Right lobe of liver (tissue), 6 donors: ENCODE results near the gene IL15RA. TPM values are rescaled to one million over a fixed set of nuclear protein-coding genes. Genes with fewer than 3 reads are reported as not detected.
"Not testable (repeated sequence)": the region's sequence is repeated elsewhere in the genome, so short reads cannot be mapped to it uniquely, and the experiment has no call there.

Experiments
- ATAC-seq, 4 donors: fragments of 200-7000 bp; cut with Tn5 transposase; one replicate each; pipeline ENCODE4 v1.9.1; 2020; ENCODE audit warnings: mild to moderate bottlenecking in 4 of 4, moderate library complexity in 4 of 4
- DNase-seq, 3 donors: peaks; one replicate each; pipeline ENCODE4 v3.0.0-alpha.2; 2020
- H3K27ac ChIP-seq, 3 donors: fragments of 200-600 bp; one replicate each; pipeline ENCODE4 v1.8.0; 2022
- H3K27me3 ChIP-seq, 2 donors: fragments of 200-600 bp; one replicate each; pipeline ENCODE4 v1.8.0; 2022
- H3K36me3 ChIP-seq, 4 donors: fragments of 200-600 bp; sonication (generic) in 1 of 4; one replicate each; pipeline versions ENCODE4 v1.5.1 to v1.8.0; 2017 to 2022; ENCODE audit warnings: control low read depth in 1 of 4
- H3K4me1 ChIP-seq, 4 donors: fragments of 200-600 bp; sonication (generic) in 1 of 4; one replicate each; pipeline versions ENCODE4 v1.5.1 to v1.8.0; 2017 to 2022; ENCODE audit warnings: control low read depth in 1 of 4
- H3K4me3 ChIP-seq, 3 donors: fragments of 200-600 bp; one replicate each; pipeline ENCODE4 v1.8.0; 2022
- H3K9me3 ChIP-seq, 4 donors: fragments of 200-600 bp; sonication (generic) in 1 of 4; one replicate each; pipeline versions ENCODE4 v1.5.1 to v1.8.0; 2017 to 2022; ENCODE audit warnings: control low read depth in 1 of 4
- POLR2A ChIP-seq: fragments of 450-650 bp; IDR thresholded peaks from one replicate; pipeline ENCODE4 v1.6.1; 2017; ENCODE audit warnings: antibody characterized with exemption, mild to moderate bottlenecking
- WGBS: methylation state at CpG from one replicate; pipeline ENCODE4 v1.1.6; 2018; ENCODE audit warnings: low coverage, low lambda C conversion rate; ENCODE audit not compliant: insufficient coverage; ENCODE audit errors: missing lambda C conversion rate; 5-methylcytosine and 5-hydroxymethylcytosine counted together
- intact Hi-C, 2 donors: fragments of 100-400 bp; cut with DNase I; formaldehyde crosslinking; loops; one replicate each; pipeline versions ENCODE4 v1.11.2 to v1.14.1; 2022
- total RNA-seq, 6 experiments: library from RNA; depleted of rRNA in 2 of 6; stranded (reverse); fragments of >200 nt in 2 of 6; fragmentation: NEBNext Ultra II Directional in 3 of 6; extraction: Animal tissue kit (Norgen Biotek cat#: 25700) in 3 of 6; gene quantifications; one replicate each; pipeline versions ENCODE4 v1.1.0 to v1.2.4, GENCODE V29; 2016 to 2023
- TF ChIP-seq, protein P1 (sequence below), 4 donors: fragments of 200-600 bp in 3 of 4; fragments of 450-650 bp in 1 of 4; IDR thresholded peaks; one replicate each; pipeline versions ENCODE4 v1.5.1 to v1.8.0; 2016 to 2022; ENCODE audit warnings: antibody characterized with exemption in 4 of 4, mild to moderate bottlenecking in 2 of 4
- donor health status: DM: no; HTN: yes; CAD: no.
- donor health status: DM: no; HTN: no; CAD: no.
- donor health status: DM: no; HTN: no; CAD: no.
- donor health status: DM: no; HTN: yes; CAD: no.
- donor health status: DM: no; HTN: yes; CAD: no.

Gene IL15RA
- total RNA-seq, 6 experiments from 2014 or later: 6.2 to 42.7 (median 13.3) TPM

DNA sequence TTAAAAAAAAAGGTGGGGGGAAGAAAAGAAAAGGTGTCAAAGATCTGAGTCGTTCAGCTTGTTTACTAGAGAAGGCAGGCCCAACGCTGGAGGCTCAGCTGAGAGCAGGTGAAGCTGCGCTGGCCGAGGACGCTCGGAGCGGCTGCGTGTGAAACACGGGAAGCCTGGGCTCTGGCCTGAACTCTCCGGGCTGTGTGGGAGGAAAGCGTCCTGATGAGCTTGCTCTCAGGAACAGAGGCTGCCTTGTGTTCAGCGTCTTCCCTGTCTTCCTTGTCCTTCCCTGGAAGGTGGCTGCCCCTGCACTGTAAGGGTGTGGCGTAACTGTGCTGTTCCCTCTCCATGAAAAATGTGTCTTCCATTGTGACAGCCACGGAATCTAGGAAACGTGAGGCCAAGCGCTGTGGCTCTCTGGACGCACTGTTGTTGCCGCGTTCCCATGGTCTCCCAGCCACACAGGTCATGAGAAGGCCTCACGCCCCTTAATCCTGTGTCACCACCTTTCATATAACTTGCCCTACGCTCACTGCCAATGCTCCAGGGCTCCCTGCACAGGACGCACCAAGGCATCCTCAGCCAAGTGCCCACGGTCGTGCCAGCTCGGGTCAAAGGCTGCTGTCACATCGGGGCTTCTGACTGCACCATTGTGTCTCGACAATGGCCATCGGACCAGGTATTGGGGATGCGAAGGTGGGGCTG is 15.8 kb downstream of the IL15RA start:
- Histone ChIP-seq H3K27ac (no peak overlapping the region), H3K27me3 (no peaks in the 10 kb centered on the region), H3K4me3 (no peak overlapping the region), H3K36me3 (peaks cover 0 to 13% (median 9%) of the 10 kb centered on the region in 4 donors), H3K9me3 (no peaks in the 10 kb centered on the region), H3K4me1 (peaks cover 0 to 20% (median 9%) of the 10 kb centered on the region in 4 donors)
- no peak for TF ChIP-seq POLR2A
- TF ChIP-seq, protein P1, sequence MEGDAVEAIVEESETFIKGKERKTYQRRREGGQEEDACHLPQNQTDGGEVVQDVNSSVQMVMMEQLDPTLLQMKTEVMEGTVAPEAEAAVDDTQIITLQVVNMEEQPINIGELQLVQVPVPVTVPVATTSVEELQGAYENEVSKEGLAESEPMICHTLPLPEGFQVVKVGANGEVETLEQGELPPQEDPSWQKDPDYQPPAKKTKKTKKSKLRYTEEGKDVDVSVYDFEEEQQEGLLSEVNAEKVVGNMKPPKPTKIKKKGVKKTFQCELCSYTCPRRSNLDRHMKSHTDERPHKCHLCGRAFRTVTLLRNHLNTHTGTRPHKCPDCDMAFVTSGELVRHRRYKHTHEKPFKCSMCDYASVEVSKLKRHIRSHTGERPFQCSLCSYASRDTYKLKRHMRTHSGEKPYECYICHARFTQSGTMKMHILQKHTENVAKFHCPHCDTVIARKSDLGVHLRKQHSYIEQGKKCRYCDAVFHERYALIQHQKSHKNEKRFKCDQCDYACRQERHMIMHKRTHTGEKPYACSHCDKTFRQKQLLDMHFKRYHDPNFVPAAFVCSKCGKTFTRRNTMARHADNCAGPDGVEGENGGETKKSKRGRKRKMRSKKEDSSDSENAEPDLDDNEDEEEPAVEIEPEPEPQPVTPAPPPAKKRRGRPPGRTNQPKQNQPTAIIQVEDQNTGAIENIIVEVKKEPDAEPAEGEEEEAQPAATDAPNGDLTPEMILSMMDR (IDR thresholded peaks at IDR 0.05): no peak
- intact Hi-C loops: no loop called here
- 94% methylated on average over 6 of the region's 29 CpGs for WGBS
- DNase-seq: peak in 2 of 3 donors; percentile 10 to 40
- no peak for ATAC-seq

DNA sequence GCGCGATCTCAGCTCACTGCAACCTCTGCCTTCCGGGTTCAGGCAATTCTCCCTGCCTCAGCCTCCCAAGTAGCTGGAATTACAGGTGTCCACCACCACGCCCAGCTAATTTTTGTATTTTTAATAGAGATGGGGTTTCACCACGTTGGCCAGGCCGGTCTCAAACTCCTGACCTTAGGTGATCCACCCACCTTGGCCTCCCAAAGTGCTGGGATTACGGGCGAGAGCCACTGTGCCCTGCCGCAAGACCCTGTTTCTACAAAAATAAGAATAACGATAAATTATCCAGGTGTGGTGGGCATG is 16.4 kb downstream of the IL15RA start:
- H3K4me3 ChIP-seq, ATAC-seq, H3K27me3 ChIP-seq, H3K27ac ChIP-seq, intact Hi-C loops, H3K9me3 ChIP-seq: not testable (repeated sequence)
- DNase-seq: peak in 1 of 3 donors; percentile 13
- Histone ChIP-seq H3K4me1 (peaks cover 0 to 15% (median 7%) of the 10 kb centered on the region in 4 donors), H3K36me3 (peaks cover 0 to 19% (median 10%) of the 10 kb centered on the region in 4 donors)
- WGBS: 94% methylated on average over 7 of the region's 10 CpGs

DNA sequence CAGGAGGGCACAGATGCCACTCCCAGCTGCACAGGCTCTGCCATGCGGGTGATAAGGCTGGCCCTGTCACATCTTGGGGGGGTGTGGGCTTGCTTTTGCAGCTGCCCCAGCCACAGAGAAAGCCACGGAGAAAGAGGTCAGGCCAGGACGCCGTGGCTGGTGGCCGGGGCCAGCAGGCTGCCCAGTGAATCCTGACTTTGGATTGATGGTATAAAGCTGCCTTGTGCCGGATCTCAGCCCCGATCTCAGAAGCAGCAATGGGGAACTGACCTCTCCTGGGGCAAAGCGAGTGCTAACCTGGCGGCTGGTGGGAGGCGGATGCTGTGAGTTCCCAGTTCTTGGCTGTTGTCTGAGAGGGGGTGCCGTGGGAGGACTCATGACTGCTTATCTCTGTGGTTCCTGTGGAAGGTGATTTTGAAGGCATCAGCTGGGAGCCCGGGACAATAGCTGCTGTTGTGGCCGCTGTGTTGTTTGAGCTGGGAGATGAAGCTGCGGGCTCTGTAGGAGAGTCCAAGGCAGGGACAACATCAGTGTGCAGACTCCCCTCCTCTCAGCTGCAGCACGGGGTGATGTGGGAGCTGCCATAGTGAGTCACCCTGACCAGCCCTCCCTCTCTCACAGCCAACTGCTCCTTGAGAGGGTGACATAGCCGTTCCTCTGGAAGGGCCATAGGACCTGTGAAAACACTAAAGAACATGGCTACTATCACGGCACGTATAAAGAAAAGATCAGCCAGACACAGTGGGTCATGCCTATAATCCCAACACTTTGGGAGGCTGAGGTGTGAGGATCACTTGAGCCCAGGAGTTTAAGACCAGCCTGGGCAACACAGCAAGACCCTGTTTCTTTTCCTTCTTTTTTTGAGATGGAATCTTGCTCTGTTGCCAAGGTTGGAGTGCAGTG is 17.0 kb downstream of the IL15RA start:
- Histone ChIP-seq H3K4me1 (peaks cover 0 to 9% (median 4%) of the 10 kb centered on the region in 4 donors), H3K27ac (no peak overlapping the region), H3K36me3 (peaks cover 0 to 23% (median 10%) of the 10 kb centered on the region in 4 donors), H3K4me3 (no peak overlapping the region), H3K9me3 (no peaks in the 10 kb centered on the region), H3K27me3 (no peaks in the 10 kb centered on the region)
- 80% methylated on average over 1 of the region's 18 CpGs for WGBS
- intact Hi-C loops: no loop called here
- ATAC-seq: no peak
- DNase-seq: peak in 2 of 3 donors; percentile 15 to 30
- TF ChIP-seq POLR2A: no peak
- TF ChIP-seq, protein P1 (IDR thresholded peaks at IDR 0.05): no peak

DNA sequence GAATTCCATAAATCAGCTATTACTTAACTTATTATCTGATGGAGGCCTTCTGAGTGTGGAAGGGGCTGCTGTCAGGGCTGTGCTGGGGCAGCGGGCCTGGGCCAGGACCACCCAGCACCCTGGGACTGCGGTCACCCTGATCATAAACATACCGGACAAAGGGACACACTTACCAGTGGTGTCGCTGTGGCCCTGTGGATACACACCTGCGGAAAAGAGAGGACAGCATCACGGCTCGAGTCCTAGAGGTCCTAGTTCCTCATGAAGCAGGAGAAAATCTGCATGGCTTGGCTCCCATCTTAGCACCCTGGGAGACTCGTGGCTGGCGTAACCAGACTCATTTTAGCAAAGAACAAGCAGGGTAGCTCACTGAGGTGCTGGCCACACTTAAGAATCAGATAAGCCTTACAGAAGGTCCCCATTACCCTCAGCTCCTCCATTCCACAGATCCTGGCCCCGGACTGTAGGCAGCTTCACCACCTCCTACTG is 17.7 kb downstream of the IL15RA start:
- 86% methylated on average over 6 of the region's 10 CpGs for WGBS
- DNase-seq: peak in 2 of 3 donors; percentile 3 to 27
- intact Hi-C loops: no loop called here
- Histone ChIP-seq H3K9me3 (no peaks in the 10 kb centered on the region), H3K36me3 (peaks cover 0 to 23% (median 10%) of the 10 kb centered on the region in 4 donors), H3K4me3 (no peak overlapping the region), H3K27me3 (no peaks in the 10 kb centered on the region), H3K27ac (no peak overlapping the region), H3K4me1 (peaks cover 0 to 4% (median 2%) of the 10 kb centered on the region in 4 donors)
- TF ChIP-seq POLR2A: no peak
- TF ChIP-seq, protein P1 (IDR thresholded peaks at IDR 0.05): no peak
- ATAC-seq: peak in 1 of 4 donors; percentile 13
